CD4-positive, alpha-beta T cell treated with Interleukin-2 at 100 ng/mL for 4 hours (primary cell): ENCODE measurements around the gene KIAA0408.
"Not testable (repeated sequence)": the region's sequence is repeated elsewhere in the genome, so short reads cannot be mapped to it uniquely, and the experiment has no call there.

Experiments used
- DNase-seq: peaks from one replicate; pipeline ENCODE4 v3.0.0-alpha.2; 2020; ENCODE audit warnings: low spot score

KIAA0408 gene

GRCh38 chr6:127412016-127412415 lies 47.2 kb downstream of the KIAA0408 start:
- not testable (repeated sequence) for DNase-seq
